GM21360 (cell line): ENCODE measurements around the gene TMEM53.
A peak's percentile ranks its signal among the peaks of the same experiment; 100 is the strongest.

Experiments
- ATAC-seq: cut with Tn5 transposase; IDR thresholded peaks from one replicate; pipeline ENCODE4 v1.9.1; 2021; ENCODE audit warnings: mild to moderate bottlenecking, moderate library complexity; ENCODE audit not compliant: unreplicated experiment

Gene TMEM53

GRCh38 chr1:44631647-44632539 lies 42.4 kb downstream of the TMEM53 start:
- ATAC-seq, result peak; percentile 64

GRCh38 chr1:44631333-44631646 lies 43.0 kb downstream of the TMEM53 start:
- no peak for ATAC-seq

- ATAC-seq, result no peak
Measured at GRCh38 chr1:44630116-44630515, 44.2 kb downstream of the TMEM53 start.

- no peak for ATAC-seq
Measured at GRCh38 chr1:44628962-44629756, 45.1 kb downstream of the TMEM53 start.

- no peak for ATAC-seq
Measured at GRCh38 chr1:44625348-44625747, 48.9 kb downstream of the TMEM53 start.

- ATAC-seq, result no peak
Measured at GRCh38 chr1:44624268-44624901, 49.9 kb downstream of the TMEM53 start.

GRCh38 chr1:44621841-44622286 lies 52.4 kb downstream of the TMEM53 start:
- ATAC-seq, result no peak

- ATAC-seq, result no peak
Measured at GRCh38 chr1:44620072-44620471, 54.2 kb downstream of the TMEM53 start.

GRCh38 chr1:44619261-44619900 lies 54.9 kb downstream of the TMEM53 start:
- no peak for ATAC-seq

GRCh38 chr1:44617703-44618029 lies 56.6 kb downstream of the TMEM53 start:
- ATAC-seq, result no peak

GRCh38 chr1:44616991-44617702 lies 57.1 kb downstream of the TMEM53 start:
- ATAC-seq, result no peak

- no peak for ATAC-seq
Measured at GRCh38 chr1:44616284-44616990, 57.8 kb downstream of the TMEM53 start.

GRCh38 chr1:44613941-44614340 lies 60.3 kb downstream of the TMEM53 start:
- ATAC-seq, result no peak

- ATAC-seq, result no peak
Measured at GRCh38 chr1:44611866-44612265, 62.4 kb downstream of the TMEM53 start.

GRCh38 chr1:44611419-44611818 lies 62.9 kb downstream of the TMEM53 start:
- ATAC-seq, result no peak

- no peak for ATAC-seq
Measured at GRCh38 chr1:44610527-44611148, 63.6 kb downstream of the TMEM53 start.

- no peak for ATAC-seq
Measured at GRCh38 chr1:44609768-44610526, 64.3 kb downstream of the TMEM53 start.

- ATAC-seq, result no peak
Measured at GRCh38 chr1:44609412-44609767, 64.9 kb downstream of the TMEM53 start.

- ATAC-seq, result no peak
Measured at GRCh38 chr1:44608141-44608540, 66.1 kb downstream of the TMEM53 start.
